Activated CD8-positive, alpha-beta T cell treated with anti-CD3 and anti-CD28 coated beads for 36 hours (primary cell): ENCODE data around the gene PIP5K1C. TPM values are rescaled to one million over a fixed set of nuclear protein-coding genes. Genes with fewer than 3 reads are reported as not detected.

Experiments used
- ATAC-seq: fragments of 200-7000 bp; cut with Tn5 transposase; one replicate; pipeline ENCODE4 v1.10.0; 2021; ENCODE audit warnings: mild to moderate bottlenecking, moderate library complexity
- CTCF ChIA-PET: fragments of 350-600 bp; sonication (Branson Sonifier 250); formaldehyde crosslinking; loops from one replicate; lab custom pipeline; 2021; ENCODE audit warnings: antibody characterized with exemption; lab: Charles Lee
- POLR2A ChIA-PET: fragments of 350-600 bp; sonication (Branson Sonifier 250); formaldehyde crosslinking; loops from one replicate; lab custom pipeline; 2021; ENCODE audit warnings: antibody characterized with exemption; lab: Charles Lee
- DNase-seq: peaks from one replicate; pipeline ENCODE4 v3.0.0-alpha.2; 2020
- H3K27ac Mint-ChIP-seq: one replicate; pipeline ENCODE4 v1.8.0; 2021; ENCODE audit warnings: mild to moderate bottlenecking, mixed read lengths
- H3K27me3 Mint-ChIP-seq: one replicate; pipeline ENCODE4 v1.8.0; 2021; ENCODE audit warnings: mixed read lengths
- H3K36me3 Mint-ChIP-seq: one replicate; pipeline ENCODE4 v1.8.0; 2021; ENCODE audit warnings: low read depth, mixed read lengths
- H3K4me1 Mint-ChIP-seq: one replicate; pipeline ENCODE4 v1.8.0; 2021; ENCODE audit warnings: low read depth, mixed read lengths
- H3K4me3 Mint-ChIP-seq: one replicate; pipeline ENCODE4 v1.8.0; 2021; ENCODE audit warnings: mild to moderate bottlenecking, moderate library complexity, mixed read lengths
- H3K9me3 Mint-ChIP-seq: one replicate; pipeline ENCODE4 v1.8.0; 2021; ENCODE audit warnings: mixed read lengths
- intact Hi-C: fragments of 100-400 bp; cut with micrococcal nuclease; formaldehyde crosslinking; loops from one replicate; pipeline ENCODE4 v1.10.0; 2022
- total RNA-seq, 2 experiments: library from RNA; stranded (reverse); gene quantifications; one replicate each; pipeline ENCODE4 v1.2.3, GENCODE V29; 2021
- TF ChIP-seq, protein P1 (sequence below): fragments of 200-600 bp; IDR thresholded peaks from one replicate; pipeline ENCODE4 v1.8.0; 2022; ENCODE audit warnings: antibody characterized with exemption, mild to moderate bottlenecking

Gene PIP5K1C
- total RNA-seq, 2 experiments from 2014 or later = 20.4 to 22.2 TPM

DNA sequence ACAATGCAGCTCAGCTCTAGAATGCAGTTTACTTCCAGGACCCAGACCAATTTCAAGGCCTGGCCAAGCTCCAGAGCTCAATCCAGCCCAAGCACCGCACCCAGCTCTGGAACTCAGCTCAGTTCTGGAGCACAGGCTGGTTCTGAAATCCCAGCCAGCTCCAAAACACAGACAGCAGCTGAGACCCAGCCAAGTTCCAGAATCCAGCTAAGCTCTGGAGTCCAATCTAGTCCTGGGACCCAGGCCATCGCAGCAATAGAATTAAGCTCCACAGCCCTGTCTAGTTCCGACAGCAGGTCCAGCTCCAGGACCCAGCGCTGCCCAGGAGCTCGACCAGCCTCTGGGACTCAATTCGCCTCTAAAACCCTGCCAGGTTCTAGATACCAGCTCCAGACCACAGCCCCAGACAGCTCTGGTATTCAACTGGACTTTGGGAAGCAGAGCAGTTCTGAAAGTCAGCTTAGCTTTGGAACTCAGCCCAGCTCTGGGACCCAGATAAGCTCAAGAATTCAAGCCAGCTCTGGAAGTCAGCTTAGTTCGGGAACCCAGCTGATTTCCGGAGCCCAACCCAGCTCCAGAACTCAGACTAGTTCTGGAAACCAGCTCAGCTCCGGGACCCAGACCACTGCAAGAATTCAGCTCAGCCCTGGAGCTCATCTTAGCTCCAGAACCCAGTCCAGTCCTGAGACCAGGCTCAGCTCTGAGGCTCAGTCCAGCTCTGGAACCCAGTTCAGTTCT, 108.2 kb downstream of the PIP5K1C start:
- Mint-ChIP-seq H3K27ac (no peak overlapping the region), H3K36me3 (no peaks in the 10 kb centered on the region), H3K9me3 (no peaks in the 10 kb centered on the region), H3K4me3 (no peak overlapping the region), H3K4me1 (no peaks in the 10 kb centered on the region), H3K27me3 (no peaks in the 10 kb centered on the region)
- TF ChIP-seq, protein P1, sequence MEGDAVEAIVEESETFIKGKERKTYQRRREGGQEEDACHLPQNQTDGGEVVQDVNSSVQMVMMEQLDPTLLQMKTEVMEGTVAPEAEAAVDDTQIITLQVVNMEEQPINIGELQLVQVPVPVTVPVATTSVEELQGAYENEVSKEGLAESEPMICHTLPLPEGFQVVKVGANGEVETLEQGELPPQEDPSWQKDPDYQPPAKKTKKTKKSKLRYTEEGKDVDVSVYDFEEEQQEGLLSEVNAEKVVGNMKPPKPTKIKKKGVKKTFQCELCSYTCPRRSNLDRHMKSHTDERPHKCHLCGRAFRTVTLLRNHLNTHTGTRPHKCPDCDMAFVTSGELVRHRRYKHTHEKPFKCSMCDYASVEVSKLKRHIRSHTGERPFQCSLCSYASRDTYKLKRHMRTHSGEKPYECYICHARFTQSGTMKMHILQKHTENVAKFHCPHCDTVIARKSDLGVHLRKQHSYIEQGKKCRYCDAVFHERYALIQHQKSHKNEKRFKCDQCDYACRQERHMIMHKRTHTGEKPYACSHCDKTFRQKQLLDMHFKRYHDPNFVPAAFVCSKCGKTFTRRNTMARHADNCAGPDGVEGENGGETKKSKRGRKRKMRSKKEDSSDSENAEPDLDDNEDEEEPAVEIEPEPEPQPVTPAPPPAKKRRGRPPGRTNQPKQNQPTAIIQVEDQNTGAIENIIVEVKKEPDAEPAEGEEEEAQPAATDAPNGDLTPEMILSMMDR = no peak
- intact Hi-C loops = no loop called here
- DNase-seq (no peak), ATAC-seq (no peak)
- ChIA-PET CTCF (interaction anchor here (1.1 to 2.4 kb wide), 6 partner anchors 9 to 287 kb away, joined by 3 to 14 read pairs (median 4); no protein-coding TSS in a partner anchor), POLR2A (interaction anchor here (0.7 kb wide), 1 partner anchor 37 kb away, joined by 3 read pairs; no protein-coding TSS in a partner anchor)

DNA sequence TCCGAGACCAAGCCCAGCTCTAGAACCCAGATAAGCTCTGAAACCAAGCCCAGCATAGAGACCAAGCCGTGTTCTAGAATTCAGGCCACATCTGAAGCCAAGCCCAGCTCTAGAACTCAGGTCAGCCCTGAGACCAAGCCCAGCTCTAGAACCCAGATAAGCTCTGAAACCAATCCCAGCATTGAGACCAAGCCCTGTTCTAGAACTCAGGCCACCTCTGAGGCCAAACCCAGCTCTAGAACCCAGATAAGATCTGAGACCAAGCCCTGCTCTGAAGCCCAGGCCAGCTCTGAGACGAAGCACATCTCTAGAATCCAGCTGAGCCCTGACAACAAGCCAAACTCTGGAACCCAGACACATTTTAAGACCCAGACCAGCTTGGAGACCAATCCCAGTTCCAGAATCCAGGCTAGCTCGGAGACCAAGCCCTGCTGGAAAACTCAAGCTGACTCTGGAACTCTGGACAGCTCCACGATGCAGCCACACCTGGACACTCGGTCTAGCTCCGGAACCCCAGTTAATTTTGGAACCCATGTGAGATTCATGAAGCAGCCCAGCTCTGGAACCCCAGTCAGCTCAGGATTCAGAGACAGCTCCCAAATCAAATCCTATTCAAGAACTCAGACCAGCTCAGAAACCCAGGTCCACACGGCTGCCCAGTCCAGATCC, 109.1 kb downstream of the PIP5K1C start:
- H3K27me3 Mint-ChIP-seq = no peaks in the 10 kb centered on the region
- no peaks in the 10 kb centered on the region for H3K9me3 Mint-ChIP-seq
- no peak overlapping the region for H3K27ac Mint-ChIP-seq
- intact Hi-C loops = no loop called here
- ATAC-seq (no peak), DNase-seq (no peak)
- POLR2A ChIA-PET = no interaction called here
- TF ChIP-seq, protein P1 = no peak
- H3K36me3 Mint-ChIP-seq = no peaks in the 10 kb centered on the region
- no peak overlapping the region for H3K4me3 Mint-ChIP-seq
- CTCF ChIA-PET = interaction anchor here (1.1 to 2.4 kb wide), 7 partner anchors 10 to 286 kb away, joined by 3 to 14 read pairs (median 4); no protein-coding TSS in a partner anchor
- H3K4me1 Mint-ChIP-seq = no peaks in the 10 kb centered on the region

DNA sequence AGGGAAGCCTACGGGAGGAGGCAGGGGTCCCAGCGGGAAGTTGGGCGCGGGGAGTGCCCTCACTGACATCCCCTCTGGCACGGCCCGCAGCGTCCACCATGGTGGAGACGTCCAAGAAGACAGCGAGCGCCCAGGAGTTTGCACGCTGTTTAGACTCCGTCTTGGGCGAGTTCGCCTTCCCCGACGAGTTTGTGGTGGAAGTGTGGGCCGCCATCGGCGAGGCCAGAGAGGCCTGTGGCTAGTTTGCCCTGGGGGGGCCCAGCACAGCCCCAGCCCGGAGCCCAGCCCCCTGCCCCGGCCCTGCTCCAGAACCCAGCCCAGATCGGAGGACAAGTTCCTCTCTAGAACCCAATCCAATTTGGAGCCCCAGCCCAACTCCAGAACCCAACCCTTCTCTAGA, 110.3 kb downstream of the PIP5K1C start:
- ChIA-PET CTCF (interaction anchor here (1.3 kb wide), 2 partner anchors 105 to 117 kb away, joined by 3 to 5 read pairs; no protein-coding TSS in a partner anchor), POLR2A (no interaction called here)
- no peaks in the 10 kb centered on the region for H3K27me3 Mint-ChIP-seq
- TF ChIP-seq, protein P1 = no peak
- no peaks in the 10 kb centered on the region for H3K9me3 Mint-ChIP-seq
- H3K27ac Mint-ChIP-seq = no peak overlapping the region
- intact Hi-C loops = no loop called here
- no peaks in the 10 kb centered on the region for H3K36me3 Mint-ChIP-seq
- DNase-seq (no peak), ATAC-seq (no peak)
- H3K4me1 Mint-ChIP-seq = no peaks in the 10 kb centered on the region
- H3K4me3 Mint-ChIP-seq = no peak overlapping the region

DNA sequence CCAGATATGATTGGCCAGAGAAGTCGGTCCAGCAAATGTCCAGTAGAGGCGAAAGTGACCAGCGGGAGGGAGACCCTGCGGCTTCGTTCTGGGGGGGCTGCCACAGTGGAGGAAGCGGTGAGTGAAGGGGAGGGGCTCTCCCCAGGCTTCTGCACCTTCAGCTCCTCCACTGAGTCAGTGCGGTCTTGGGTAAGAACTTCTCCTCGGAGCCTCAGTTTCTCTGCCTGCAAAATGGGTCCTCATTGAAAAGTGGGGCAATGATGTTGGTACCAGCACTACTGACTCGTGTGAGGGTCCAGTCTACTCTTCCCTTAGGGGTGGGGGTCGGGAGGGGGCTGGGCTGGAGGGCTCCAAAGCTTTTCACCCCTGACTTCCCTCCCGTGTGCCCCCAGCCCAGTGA, 110.8 kb downstream of the PIP5K1C start:
- TF ChIP-seq, protein P1 = no peak
- Mint-ChIP-seq H3K9me3 (no peaks in the 10 kb centered on the region), H3K36me3 (no peaks in the 10 kb centered on the region), H3K27me3 (no peaks in the 10 kb centered on the region), H3K4me1 (no peaks in the 10 kb centered on the region), H3K27ac (no peak overlapping the region), H3K4me3 (no peak overlapping the region)
- no peak for DNase-seq
- intact Hi-C loops = no loop called here
- ChIA-PET POLR2A (no interaction called here), CTCF (no interaction called here)
- ATAC-seq = no peak
